A673 (cell line): Measurements from ENCODE around the gene COL5A1. TPM values are rescaled to one million over a fixed set of nuclear protein-coding genes. Genes with fewer than 3 reads are reported as not detected.

Experiments used
- BruUV-seq: library from RNA; stranded (reverse); fragments of 400-500 nt; replicated peaks from 2 replicates; lab custom pipeline; 2021; lab: Mats Ljungman, UMichigan
- CTCF ChIA-PET: fragments of 300-600 bp; sonication (Branson Sonifier 250); formaldehyde crosslinking; loops from one replicate; lab custom pipeline; 2022; ENCODE audit warnings: antibody characterized with exemption; lab: Charles Lee
- POLR2A ChIA-PET: fragments of 300-600 bp; sonication (Branson Sonifier 250); formaldehyde crosslinking; loops from one replicate; lab custom pipeline; 2022; ENCODE audit warnings: antibody characterized with exemption; ENCODE audit not compliant: low non-redundant PET; lab: Charles Lee
- DNase-seq: peaks from one replicate; pipeline ENCODE4 v3.0.0-alpha.2; 2015; ENCODE audit warnings: low spot score
- H3K27ac ChIP-seq: fragments of 200-600 bp; sonication (generic); 2 replicates; pipeline ENCODE4 v1.5.1; 2016; ENCODE audit warnings: mixed run types, low read depth, mild to moderate bottlenecking, mixed read lengths, antibody characterized with exemption, low read length; ENCODE audit not compliant: poor library complexity, severe bottlenecking
- H3K27me3 ChIP-seq: fragments of 200-600 bp; sonication (generic); replicated peaks from 2 replicates; pipeline ENCODE4 v1.6.1; 2017; ENCODE audit warnings: mixed run types, low read depth, mild to moderate bottlenecking, mixed read lengths, antibody characterized with exemption, low read length; ENCODE audit not compliant: insufficient read depth, poor library complexity
- H3K36me3 ChIP-seq: fragments of 200-600 bp; sonication (generic); 2 replicates; pipeline ENCODE4 v1.6.1; 2016; ENCODE audit warnings: mixed run types, mild to moderate bottlenecking, mixed read lengths, antibody characterized with exemption, low read length; ENCODE audit not compliant: insufficient read depth, poor library complexity, severe bottlenecking
- H3K4me1 ChIP-seq: fragments of 200-600 bp; sonication (generic); 2 replicates; pipeline ENCODE4 v1.6.1; 2017; ENCODE audit warnings: mixed run types, mild to moderate bottlenecking, mixed read lengths, antibody characterized with exemption, low read length; ENCODE audit not compliant: insufficient read depth, poor library complexity, severe bottlenecking
- H3K4me3 ChIP-seq: fragments of 200-600 bp; sonication (generic); 2 replicates; pipeline ENCODE4 v1.5.1; 2016; ENCODE audit warnings: low read depth, mixed run types, mild to moderate bottlenecking, mixed read lengths, low read length; ENCODE audit not compliant: poor library complexity, severe bottlenecking
- H3K9me3 ChIP-seq: fragments of 200-600 bp; sonication (generic); 2 replicates; pipeline ENCODE4 v1.6.1; 2016; ENCODE audit warnings: mixed run types, low read depth, mild to moderate bottlenecking, mixed read lengths, antibody characterized with exemption, low read length; ENCODE audit not compliant: poor library complexity, severe bottlenecking
- EZH2 ChIP-seq: fragments of 200-600 bp; sonication (generic); IDR thresholded peaks from 2 replicates; pipeline ENCODE4 v1.6.1; 2017; ENCODE audit warnings: borderline replicate concordance, low read depth, mild to moderate bottlenecking, mixed read lengths, antibody characterized with exemption, low read length; ENCODE audit not compliant: poor library complexity, severe bottlenecking
- intact Hi-C: fragments of 100-400 bp; cut with micrococcal nuclease; formaldehyde crosslinking; loops from one replicate; pipeline ENCODE4 v1.10.0; 2022; ENCODE audit not compliant: unreplicated experiment
- total RNA-seq: library from RNA; stranded (reverse); gene quantifications from 2 replicates; pipeline ENCODE4 v1.2.3, GENCODE V29; 2021
- TF ChIP-seq, protein P1 (sequence below): fragments of 300-800, 200-600 bp; sonication (generic); conservative IDR thresholded peaks from 2 replicates; pipeline ENCODE4 v1.5.1; 2017; ENCODE audit warnings: low read depth, mild to moderate bottlenecking, antibody characterized with exemption, low read length, moderate library complexity, mixed read lengths

COL5A1 gene
- total RNA-seq, 1 experiment from 2014 or later, result 33.6 TPM

DNA sequence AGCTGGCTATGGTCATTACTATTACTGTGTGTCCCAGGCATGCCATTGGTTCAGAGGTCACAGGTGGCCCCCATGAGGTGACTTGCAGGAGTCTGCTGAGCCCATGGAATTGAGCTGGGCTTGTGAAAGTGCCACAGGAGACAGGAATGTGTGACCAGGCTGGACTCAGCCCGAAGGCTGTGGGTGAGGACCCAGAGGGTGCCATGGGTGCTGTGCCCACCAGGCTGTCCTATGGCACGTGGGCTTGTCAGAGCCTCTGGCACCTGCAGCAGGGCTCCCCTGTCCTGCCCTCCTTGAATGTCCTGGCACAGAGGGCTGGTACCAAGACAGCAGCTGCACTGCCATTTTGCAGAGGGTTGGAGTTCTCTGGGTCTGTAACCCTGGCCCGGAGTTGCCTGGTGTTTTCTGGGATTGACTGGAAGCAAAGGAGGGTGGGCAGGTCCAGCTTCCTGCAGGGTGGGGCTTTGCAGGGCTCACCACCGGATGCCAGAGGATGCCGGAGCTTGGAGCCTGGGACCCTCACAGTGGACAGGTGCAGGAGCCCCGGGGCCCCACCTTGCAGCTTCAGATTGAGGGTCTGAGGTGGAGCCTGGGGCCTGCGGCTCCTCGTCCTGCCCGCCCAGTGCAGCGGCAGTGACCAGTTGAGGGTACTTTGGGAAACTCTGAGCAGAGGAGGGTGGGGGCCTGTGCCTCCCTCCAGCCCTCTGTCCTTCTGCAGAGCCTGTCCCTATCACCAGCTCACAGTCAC lies 14.2 kb downstream of the COL5A1 start:
- no peak for TF ChIP-seq EZH2
- TF ChIP-seq, protein P1, sequence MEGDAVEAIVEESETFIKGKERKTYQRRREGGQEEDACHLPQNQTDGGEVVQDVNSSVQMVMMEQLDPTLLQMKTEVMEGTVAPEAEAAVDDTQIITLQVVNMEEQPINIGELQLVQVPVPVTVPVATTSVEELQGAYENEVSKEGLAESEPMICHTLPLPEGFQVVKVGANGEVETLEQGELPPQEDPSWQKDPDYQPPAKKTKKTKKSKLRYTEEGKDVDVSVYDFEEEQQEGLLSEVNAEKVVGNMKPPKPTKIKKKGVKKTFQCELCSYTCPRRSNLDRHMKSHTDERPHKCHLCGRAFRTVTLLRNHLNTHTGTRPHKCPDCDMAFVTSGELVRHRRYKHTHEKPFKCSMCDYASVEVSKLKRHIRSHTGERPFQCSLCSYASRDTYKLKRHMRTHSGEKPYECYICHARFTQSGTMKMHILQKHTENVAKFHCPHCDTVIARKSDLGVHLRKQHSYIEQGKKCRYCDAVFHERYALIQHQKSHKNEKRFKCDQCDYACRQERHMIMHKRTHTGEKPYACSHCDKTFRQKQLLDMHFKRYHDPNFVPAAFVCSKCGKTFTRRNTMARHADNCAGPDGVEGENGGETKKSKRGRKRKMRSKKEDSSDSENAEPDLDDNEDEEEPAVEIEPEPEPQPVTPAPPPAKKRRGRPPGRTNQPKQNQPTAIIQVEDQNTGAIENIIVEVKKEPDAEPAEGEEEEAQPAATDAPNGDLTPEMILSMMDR, result no peak
- no peak overlapping the region for H3K27ac ChIP-seq
- ChIA-PET POLR2A (no interaction called here), CTCF (interaction anchor here (0.6 kb wide), 1 partner anchor 487 kb away, joined by 3 read pairs; no protein-coding TSS in a partner anchor)
- intact Hi-C loops, result loop anchor here (2.0 kb wide), 1 partner anchor 207 kb away; no protein-coding TSS in a partner anchor
- H3K4me1 ChIP-seq, result no peaks in the 10 kb centered on the region
- no peaks in the 10 kb centered on the region for H3K9me3 ChIP-seq
- H3K36me3 ChIP-seq, result no peaks in the 10 kb centered on the region
- no peaks in the 10 kb centered on the region for H3K27me3 ChIP-seq
- no peak overlapping the region for H3K4me3 ChIP-seq
- no peak for DNase-seq
- no TSS peak for BruUV-seq

DNA sequence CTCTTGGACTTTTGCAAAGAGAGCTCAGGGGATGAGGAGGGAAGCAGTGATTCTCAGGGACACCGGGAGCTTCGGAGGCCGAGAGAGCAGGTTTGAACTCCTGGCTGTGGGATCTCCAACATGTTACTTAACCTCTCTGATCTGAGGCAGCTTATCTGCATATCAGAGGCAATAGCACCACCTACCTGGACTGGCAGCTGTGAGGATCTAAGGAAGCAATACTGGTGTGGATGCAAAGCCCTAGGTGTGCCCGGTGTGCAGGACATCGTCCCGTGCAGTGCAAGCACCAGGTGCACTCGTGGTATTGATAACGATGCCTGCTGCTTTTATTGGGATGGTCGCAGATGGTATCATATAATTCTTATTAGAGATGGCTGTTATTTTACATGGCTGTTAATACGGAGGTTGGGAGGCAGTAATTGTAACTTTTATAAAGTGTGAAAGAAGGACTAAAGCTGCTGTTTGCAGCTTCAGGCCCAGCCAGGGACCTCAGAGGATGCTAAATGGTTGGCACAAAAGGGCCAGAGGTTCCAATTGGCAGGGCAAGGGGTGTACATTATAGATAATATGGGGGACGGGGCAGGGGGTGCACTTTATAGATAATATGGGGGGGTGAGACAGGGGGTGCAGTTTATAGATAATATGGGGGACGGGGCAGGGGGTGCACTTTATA lies 14.9 kb downstream of the COL5A1 start:
- no peak for DNase-seq
- TF ChIP-seq EZH2, result no peak
- TF ChIP-seq, protein P1, result peak; percentile 23; the same call in 1 of the 2 replicates
- intact Hi-C loops, result loop anchor here (2.0 kb wide), 1 partner anchor 208 kb away; no protein-coding TSS in a partner anchor
- no peak overlapping the region for H3K27ac ChIP-seq
- no peaks in the 10 kb centered on the region for H3K36me3 ChIP-seq
- no peak overlapping the region for H3K4me3 ChIP-seq
- H3K9me3 ChIP-seq, result no peaks in the 10 kb centered on the region
- CTCF ChIA-PET, result interaction anchor here (0.6 kb wide), 1 partner anchor 488 kb away, joined by 3 read pairs; no protein-coding TSS in a partner anchor
- no peaks in the 10 kb centered on the region for H3K27me3 ChIP-seq
- POLR2A ChIA-PET, result no interaction called here
- BruUV-seq, result no TSS peak
- no peaks in the 10 kb centered on the region for H3K4me1 ChIP-seq

DNA sequence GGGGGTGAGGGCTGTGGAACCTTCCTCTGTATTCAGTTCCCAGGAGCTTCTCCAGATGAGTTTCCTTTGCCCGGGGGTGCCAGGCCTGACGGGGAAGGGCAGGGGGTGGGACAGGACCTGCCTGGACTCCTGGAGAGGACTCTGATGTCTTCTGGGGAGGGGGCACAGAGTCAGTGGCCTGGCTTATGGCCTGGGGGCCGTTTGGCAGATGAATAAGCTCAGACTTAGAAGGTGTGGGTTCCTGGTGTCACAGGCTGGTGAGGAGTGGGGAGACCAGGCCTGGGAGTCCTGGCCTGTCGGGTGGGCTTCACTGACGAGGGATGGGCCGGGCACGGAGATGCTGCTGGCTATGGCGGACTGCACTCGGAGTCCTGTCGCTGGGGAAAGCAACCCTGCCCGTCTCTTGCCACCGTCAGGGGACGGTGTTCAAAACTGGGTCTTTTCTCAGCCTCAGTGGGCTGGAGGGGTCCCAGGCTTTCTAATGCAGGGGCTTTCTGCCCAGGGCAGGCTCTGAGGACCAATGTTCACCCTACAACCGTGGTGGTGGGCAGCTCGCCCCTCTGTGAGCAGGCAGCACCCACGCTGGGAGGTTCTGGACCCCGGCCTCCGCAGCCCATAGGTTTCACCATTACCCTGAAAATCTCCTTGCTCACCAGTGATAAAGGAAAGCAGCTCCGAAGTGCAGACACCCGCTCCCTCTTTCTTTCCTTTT lies 16.2 kb downstream of the COL5A1 start:
- intact Hi-C loops, result loop anchor here (2.0 kb wide), 1 partner anchor 209 kb away; no protein-coding TSS in a partner anchor
- no peaks in the 10 kb centered on the region for H3K36me3 ChIP-seq
- no peaks in the 10 kb centered on the region for H3K27me3 ChIP-seq
- CTCF ChIA-PET, result no interaction called here
- H3K27ac ChIP-seq, result no peak overlapping the region
- no peaks in the 10 kb centered on the region for H3K4me1 ChIP-seq
- no peak for DNase-seq
- TF ChIP-seq EZH2, result no peak
- TF ChIP-seq, protein P1, result no peak
- POLR2A ChIA-PET, result no interaction called here
- H3K4me3 ChIP-seq, result no peak overlapping the region
- no peaks in the 10 kb centered on the region for H3K9me3 ChIP-seq
- BruUV-seq, result no TSS peak
